Naive thymus-derived CD4-positive, alpha-beta T cell (primary cell): ENCODE measurements around the gene AZU1. TPM values are rescaled to one million over a fixed set of nuclear protein-coding genes. Genes with fewer than 3 reads are reported as not detected.
A peak's percentile ranks its signal among the peaks of the same experiment; 100 is the strongest.

ENCODE experiments used
- ATAC-seq: fragments of 150-1000 bp; cut with Tn5 transposase; 2 replicates; pipeline ENCODE4 v1.10.0; 2021; ENCODE audit warnings: mild to moderate bottlenecking, moderate library complexity
- CTCF ChIA-PET: fragments of 350-600 bp; sonication (Branson Sonifier 250); formaldehyde crosslinking; loops from one replicate; lab custom pipeline; 2021; ENCODE audit warnings: antibody characterized with exemption; lab: Charles Lee
- POLR2A ChIA-PET: fragments of 350-600 bp; sonication (Branson Sonifier 250); formaldehyde crosslinking; loops from one replicate; lab custom pipeline; 2021; ENCODE audit warnings: antibody characterized with exemption, inconsistent platforms; lab: Charles Lee
- DNase-seq, 9 donors: peaks; one replicate each; pipeline versions ENCODE4 v3.0.0 to v3.0.0-alpha.2; 2020 to 2022; ENCODE audit warnings: mixed read lengths in 1 of 9
- H3K27ac ChIP-seq: one replicate; pipeline ENCODE4 v1.7.0; 2013; ENCODE audit warnings: mild to moderate bottlenecking, low read depth, low read length, moderate library complexity
- H3K27me3 ChIP-seq, 2 donors: one replicate each; pipeline ENCODE4 v1.7.0; 2013; ENCODE audit warnings: low read length in 2 of 2, mild to moderate bottlenecking in 2 of 2, moderate library complexity in 2 of 2; ENCODE audit not compliant: control insufficient read depth in 2 of 2, insufficient read depth in 2 of 2
- H3K36me3 ChIP-seq, 3 experiments: 1 replicate in 2 of 3; 2 replicates in 1 of 3; pipeline ENCODE4 v1.7.0; 2013; ENCODE audit warnings: low read length in 3 of 3, mild to moderate bottlenecking in 3 of 3, moderate library complexity in 1 of 3; ENCODE audit not compliant: insufficient read depth in 3 of 3, control insufficient read depth in 2 of 3
- H3K4me1 ChIP-seq, 2 donors: one replicate each; pipeline ENCODE4 v1.7.0; 2013; ENCODE audit warnings: low read length in 2 of 2, mild to moderate bottlenecking in 2 of 2, moderate library complexity in 1 of 2; ENCODE audit not compliant: control insufficient read depth in 2 of 2, insufficient read depth in 2 of 2
- H3K4me3 ChIP-seq: 2 replicates; pipeline ENCODE4 v1.7.0; 2013; ENCODE audit warnings: mild to moderate bottlenecking, low read length
- H3K9me3 ChIP-seq, 3 experiments: 1 replicate in 2 of 3; 2 replicates in 1 of 3; pipeline ENCODE4 v1.7.0; 2013; ENCODE audit warnings: low read length in 3 of 3; ENCODE audit not compliant: control insufficient read depth in 2 of 3
- H3K27ac Mint-ChIP-seq, 9 donors: one replicate each; pipeline ENCODE4 v1.8.0; 2020 to 2022; ENCODE audit warnings: mixed read lengths in 9 of 9, mild to moderate bottlenecking in 8 of 9, moderate library complexity in 5 of 9, inconsistent platforms in 2 of 9
- H3K27me3 Mint-ChIP-seq, 5 donors: one replicate each; pipeline ENCODE4 v1.8.0; 2021 to 2022; ENCODE audit warnings: mixed read lengths in 5 of 5, mild to moderate bottlenecking in 1 of 5
- H3K36me3 Mint-ChIP-seq, 5 donors: one replicate each; pipeline ENCODE4 v1.8.0; 2020 to 2022; ENCODE audit warnings: mixed read lengths in 5 of 5, mild to moderate bottlenecking in 3 of 5, inconsistent platforms in 1 of 5
- H3K4me1 Mint-ChIP-seq, 7 donors: one replicate each; pipeline ENCODE4 v1.8.0; 2020 to 2022; ENCODE audit warnings: mixed read lengths in 7 of 7, mild to moderate bottlenecking in 3 of 7, inconsistent platforms in 1 of 7
- H3K4me3 Mint-ChIP-seq, 10 donors: one replicate each; pipeline ENCODE4 v1.8.0; 2020 to 2022; ENCODE audit warnings: mild to moderate bottlenecking in 10 of 10, mixed read lengths in 10 of 10, moderate library complexity in 6 of 10, inconsistent platforms in 2 of 10
- H3K9me3 Mint-ChIP-seq, 11 donors: one replicate each; pipeline ENCODE4 v1.8.0; 2020 to 2022; ENCODE audit warnings: mixed read lengths in 11 of 11, mild to moderate bottlenecking in 4 of 11, inconsistent platforms in 1 of 11, moderate library complexity in 1 of 11
- intact Hi-C, 2 donors: fragments of 100-400 bp; cut with micrococcal nuclease; formaldehyde crosslinking; loops; one replicate each; pipeline ENCODE4 v1.15.1; 2023
- polyA plus RNA-seq, 2 donors: library from polyadenylated mRNA; unstranded; fragments of 300-500 nt; fragmentation: Illumina TruSeq; gene quantifications; one replicate each; pipeline ENCODE4 v1.2.3, GENCODE V29; 2021
- total RNA-seq, 6 experiments: library from RNA in 5 of 6; stranded (reverse) in 5 of 6; gene quantifications; 1 replicate in 5 of 6; 2 replicates in 1 of 6; pipeline ENCODE4 v1.2.3 and lab custom pipeline; 2021 to 2026

The AZU1 gene
- total and polyA plus RNA-seq, 7 experiments from 2014 or later = 0.64 to 4.1 TPM; not detected in 5

DNA sequence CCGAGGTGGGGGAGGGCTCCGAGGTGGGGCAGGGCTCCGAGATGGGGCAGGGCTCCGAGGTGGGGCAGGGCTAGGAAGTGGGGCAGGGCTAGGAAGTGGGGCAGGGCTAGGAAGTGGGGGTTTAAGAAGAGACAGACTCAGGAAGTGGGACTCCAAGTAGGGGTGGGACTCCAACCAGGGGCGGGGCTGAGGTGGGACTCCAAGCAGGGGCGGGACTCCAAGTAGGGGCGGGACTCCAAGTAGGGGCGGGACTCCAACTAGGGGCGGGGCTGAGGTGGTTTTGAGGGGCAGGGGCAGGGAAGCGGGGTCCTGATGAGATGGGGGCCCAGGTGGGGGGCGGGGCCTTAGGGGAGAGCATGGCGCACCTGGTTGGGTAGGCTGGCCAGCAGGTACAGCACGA, 45.4 kb downstream of the AZU1 start:
- no peak overlapping the region for H3K4me3 ChIP-seq
- peaks cover 0 to 10% (median 3%) of the 10 kb centered on the region in 5 donors for H3K36me3 Mint-ChIP-seq
- H3K4me3 Mint-ChIP-seq = peak overlapping the region in 7 of 10 donors; percentile 36 to 86 (median 76)
- ATAC-seq (peak; percentile 92), DNase-seq (peak; percentile 43 to 89 (median 78))
- peaks cover 0 to 49% (median 0%) of the 10 kb centered on the region in 3 experiments for H3K36me3 ChIP-seq
- intact Hi-C loops = loop anchor here (1.0 to 2.0 kb wide), 5 partner anchors 11 to 190 kb away; partner anchors contain the start of genes MED16 (in 2 of the 2), RNU6-9 (in 2 of the 2) and PTBP1 (in 1 of the 2)
- peaks cover 0 to 2% (median 0%) of the 10 kb centered on the region in 5 donors for H3K27me3 Mint-ChIP-seq
- H3K27ac ChIP-seq = no peak overlapping the region
- no peaks in the 10 kb centered on the region for H3K9me3 ChIP-seq
- ChIA-PET POLR2A (interaction anchor here (0.8 to 1.9 kb wide), 5 partner anchors 9 to 41 kb away, joined by 3 to 10 read pairs (median 4); no protein-coding TSS in a partner anchor), CTCF (interaction anchor here (1.1 kb wide), 1 partner anchor 10 kb away, joined by 3 read pairs; no protein-coding TSS in a partner anchor)
- H3K9me3 Mint-ChIP-seq = peaks cover 0 to 8% (median 0%) of the 10 kb centered on the region in 11 donors
- H3K4me1 ChIP-seq = peaks cover 8 to 14% of the 10 kb centered on the region in 2 donors
- H3K27me3 ChIP-seq = no peaks in the 10 kb centered on the region
- H3K27ac Mint-ChIP-seq = peak overlapping the region in 8 of 9 donors; percentile 46 to 95 (median 88)
- H3K4me1 Mint-ChIP-seq = peaks cover 0 to 24% (median 12%) of the 10 kb centered on the region in 7 donors

DNA sequence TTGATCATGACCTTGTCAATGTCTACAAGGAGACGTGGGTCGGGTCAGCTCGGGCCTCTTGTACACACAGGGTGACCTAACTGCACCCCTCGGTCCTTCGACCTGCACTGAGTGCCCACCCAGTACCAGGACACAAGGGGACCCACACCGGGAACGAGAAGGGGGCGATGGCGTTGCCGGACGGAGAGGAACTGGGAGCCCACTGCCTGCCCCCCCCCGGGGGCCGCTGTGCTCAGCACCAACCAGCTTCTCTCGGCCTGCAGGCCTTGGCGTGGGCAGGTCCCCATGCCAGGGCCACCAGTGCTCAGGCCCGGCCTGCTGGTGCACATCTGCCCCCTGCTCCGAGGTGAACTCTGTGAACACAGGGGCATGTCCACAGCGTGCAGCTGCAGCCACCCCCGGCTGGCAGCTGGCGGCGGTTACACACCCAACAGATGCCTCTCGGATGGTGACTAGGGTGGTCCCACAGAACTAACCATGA, 46.0 kb downstream of the AZU1 start:
- H3K27ac Mint-ChIP-seq = peak overlapping the region in 2 of 9 donors; percentile 46 to 86

DNA sequence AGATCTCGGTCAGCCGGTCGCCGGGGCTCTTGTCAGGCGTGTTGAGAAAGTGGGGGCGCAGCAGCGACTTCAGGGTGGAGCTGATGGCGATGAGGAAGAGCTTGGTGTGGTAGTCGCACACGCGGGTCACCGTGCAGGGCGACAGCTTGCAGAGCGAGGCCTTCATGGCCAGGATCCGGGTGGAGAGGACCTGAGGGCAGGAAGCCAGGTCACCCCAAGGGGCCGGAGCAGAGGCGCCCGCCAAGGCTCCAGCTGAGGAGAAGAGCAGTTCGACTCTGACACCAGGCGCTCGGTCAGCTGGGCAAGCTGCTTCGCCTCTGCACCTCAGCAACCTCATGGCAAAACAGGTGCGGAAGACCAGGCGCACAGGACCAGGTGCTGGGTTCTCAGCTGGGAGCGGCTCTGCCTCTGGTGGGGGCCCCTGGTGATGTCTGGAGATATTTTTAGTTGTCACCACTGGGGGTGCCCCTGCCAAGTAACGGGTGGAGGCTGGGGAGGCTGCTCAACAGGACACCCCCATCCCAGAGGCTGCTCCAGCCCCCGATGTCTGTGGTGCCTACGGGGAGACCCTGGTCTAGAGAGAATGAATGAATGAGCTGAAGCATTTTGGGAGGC, 47.7 kb downstream of the AZU1 start:
- peaks cover 0 to 21% (median 13%) of the 10 kb centered on the region in 7 donors for H3K4me1 Mint-ChIP-seq

More for the DNA sequence above, 46.0 kb downstream of the AZU1 start:
- no peak overlapping the region for H3K27ac ChIP-seq
- ChIA-PET CTCF (interaction anchor here (1.1 kb wide), 1 partner anchor 10 kb away, joined by 3 read pairs; no protein-coding TSS in a partner anchor), POLR2A (interaction anchor here (1.5 to 1.9 kb wide), 2 partner anchors 10 to 19 kb away, joined by 4 to 7 read pairs; partner anchors contain the start of genes MED16 and RNU6-9)
- no peaks in the 10 kb centered on the region for H3K9me3 ChIP-seq
- Mint-ChIP-seq H3K36me3 (peaks cover 0 to 9% (median 3%) of the 10 kb centered on the region in 5 donors), H3K9me3 (peaks cover 0 to 8% (median 0%) of the 10 kb centered on the region in 11 donors), H3K4me1 (peaks cover 0 to 24% (median 10%) of the 10 kb centered on the region in 7 donors), H3K4me3 (no peak overlapping the region), H3K27me3 (peaks cover 0 to 2% (median 0%) of the 10 kb centered on the region in 5 donors)
- DNase-seq (no peak), ATAC-seq (no peak)
- no peak overlapping the region for H3K4me3 ChIP-seq
- peaks cover 0 to 43% (median 0%) of the 10 kb centered on the region in 3 experiments for H3K36me3 ChIP-seq
- H3K27me3 ChIP-seq = no peaks in the 10 kb centered on the region
- intact Hi-C loops = loop anchor here (1.0 to 2.0 kb wide), 5 partner anchors 11 to 189 kb away; partner anchors contain the start of genes MED16 (in 2 of the 2), RNU6-9 (in 2 of the 2) and PTBP1 (in 1 of the 2)
- H3K4me1 ChIP-seq = peaks cover 8 to 14% of the 10 kb centered on the region in 2 donors

DNA sequence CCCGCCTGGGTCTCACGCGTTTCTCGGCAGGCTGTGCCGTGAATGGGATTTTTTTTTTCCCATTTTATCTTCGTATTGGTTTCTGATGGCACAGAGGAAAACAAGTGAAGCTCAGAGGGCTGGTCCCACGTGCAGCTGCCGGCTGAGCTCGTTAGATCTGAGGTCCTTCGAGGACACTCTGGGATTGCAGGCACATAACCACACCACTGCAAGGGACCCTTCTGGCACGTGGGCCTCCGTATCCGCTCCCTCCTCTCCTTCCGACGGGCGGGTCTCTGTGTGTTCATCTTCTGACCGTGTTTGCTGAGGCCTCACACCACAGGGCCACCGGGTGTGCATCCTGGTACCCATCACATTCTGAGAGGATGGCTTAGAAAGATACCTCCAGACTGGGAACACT, 48.5 kb downstream of the AZU1 start:
- H3K27ac ChIP-seq = no peak overlapping the region
- Mint-ChIP-seq H3K27me3 (peaks cover 0 to 2% (median 0%) of the 10 kb centered on the region in 5 donors), H3K9me3 (peaks cover 0 to 6% (median 0%) of the 10 kb centered on the region in 11 donors), H3K36me3 (peaks cover 0 to 8% (median 6%) of the 10 kb centered on the region in 5 donors), H3K4me3 (no peak overlapping the region), H3K27ac (peak overlapping the region in 1 of 9 donors; percentile 26), H3K4me1 (peaks cover 0 to 21% (median 13%) of the 10 kb centered on the region in 7 donors)
- peaks cover 8 to 14% of the 10 kb centered on the region in 2 donors for H3K4me1 ChIP-seq
- H3K27me3 ChIP-seq = no peaks in the 10 kb centered on the region
- POLR2A ChIA-PET = interaction anchor here (1.1 to 1.3 kb wide), 3 partner anchors 30 to 33 kb away, joined by 4 to 5 read pairs (median 5); no protein-coding TSS in a partner anchor
- H3K4me3 ChIP-seq = no peak overlapping the region
- intact Hi-C loops = no loop called here
- H3K9me3 ChIP-seq = no peaks in the 10 kb centered on the region
- peaks cover 0 to 41% (median 0%) of the 10 kb centered on the region in 3 experiments for H3K36me3 ChIP-seq
- ATAC-seq (no peak), DNase-seq (no peak)
- CTCF ChIA-PET = interaction anchor here (1.0 kb wide), 1 partner anchor 10 kb away, joined by 5 read pairs; no protein-coding TSS in a partner anchor

More for the DNA sequence above, 47.7 kb downstream of the AZU1 start:
- POLR2A ChIA-PET = interaction anchor here (1.1 to 1.7 kb wide), 5 partner anchors 18 to 44 kb away, joined by 3 to 7 read pairs (median 5); partner anchors contain the start of genes MED16 and RNU6-9
- peaks cover 0 to 41% (median 0%) of the 10 kb centered on the region in 3 experiments for H3K36me3 ChIP-seq
- DNase-seq (no peak), ATAC-seq (no peak)
- Mint-ChIP-seq H3K27me3 (peaks cover 0 to 2% (median 0%) of the 10 kb centered on the region in 5 donors), H3K9me3 (peaks cover 0 to 6% (median 0%) of the 10 kb centered on the region in 11 donors), H3K27ac (peak overlapping the region in 4 of 9 donors; percentile 29 to 72 (median 44)), H3K36me3 (peaks cover 0 to 10% (median 3%) of the 10 kb centered on the region in 5 donors), H3K4me3 (no peak overlapping the region)
- no peaks in the 10 kb centered on the region for H3K27me3 ChIP-seq
- CTCF ChIA-PET = interaction anchor here (1.0 kb wide), 2 partner anchors 10 to 12 kb away, joined by 3 to 5 read pairs; no protein-coding TSS in a partner anchor
- intact Hi-C loops = no loop called here
- H3K27ac ChIP-seq = no peak overlapping the region
- no peak overlapping the region for H3K4me3 ChIP-seq
- no peaks in the 10 kb centered on the region for H3K9me3 ChIP-seq
- H3K4me1 ChIP-seq = peaks cover 8 to 14% of the 10 kb centered on the region in 2 donors

DNA sequence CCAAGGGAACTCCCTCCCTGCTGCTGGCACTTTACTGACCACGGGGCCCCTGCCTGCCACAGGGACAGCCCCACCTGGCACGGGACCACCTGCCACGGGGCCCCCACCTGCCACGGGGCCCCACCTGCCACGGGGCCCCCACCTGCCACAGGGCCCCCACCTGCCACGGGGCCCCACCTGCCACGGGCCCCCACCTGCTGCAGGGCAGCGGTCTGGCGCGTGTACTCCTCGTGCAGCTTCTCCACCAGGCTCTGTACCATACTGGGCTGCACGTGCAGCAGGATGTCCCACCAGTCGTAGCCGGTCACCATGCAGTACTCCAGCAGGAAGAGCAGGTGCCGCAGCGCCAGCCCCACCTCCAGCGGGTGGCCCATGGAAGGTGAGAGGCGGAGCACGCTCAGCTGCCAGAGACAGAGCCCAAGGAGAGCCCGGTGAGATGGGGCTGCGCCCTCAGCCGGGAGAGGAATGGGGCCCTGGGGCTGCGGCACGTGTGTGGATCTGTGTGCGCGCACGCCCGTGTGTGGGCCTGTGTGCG, 49.2 kb downstream of the AZU1 start:
- Mint-ChIP-seq H3K4me1 (peaks cover 0 to 18% (median 10%) of the 10 kb centered on the region in 7 donors), H3K9me3 (peaks cover 0 to 3% (median 0%) of the 10 kb centered on the region in 11 donors), H3K27ac (no peak overlapping the region), H3K27me3 (no peaks in the 10 kb centered on the region), H3K36me3 (peaks cover 0 to 13% (median 4%) of the 10 kb centered on the region in 5 donors), H3K4me3 (no peak overlapping the region)
- H3K27me3 ChIP-seq = no peaks in the 10 kb centered on the region
- H3K4me3 ChIP-seq = no peak overlapping the region
- ChIA-PET POLR2A (interaction anchor here (1.1 kb wide), 1 partner anchor 16 kb away, joined by 3 read pairs; the partner anchor contains the start of genes MED16 and RNU6-9), CTCF (no interaction called here)
- H3K4me1 ChIP-seq = peaks cover 7 to 13% of the 10 kb centered on the region in 2 donors
- peaks cover 0 to 43% (median 0%) of the 10 kb centered on the region in 3 experiments for H3K36me3 ChIP-seq
- ATAC-seq (no peak), DNase-seq (no peak)
- no peaks in the 10 kb centered on the region for H3K9me3 ChIP-seq
- no peak overlapping the region for H3K27ac ChIP-seq
- intact Hi-C loops = no loop called here
